Mesodermal cell (in vitro differentiated cells): ENCODE measurements around the gene HOXC11.

Experiments
- H3K27ac ChIP-seq: 2 replicates; pipeline ENCODE4 v1.7.0; 2013; ENCODE audit warnings: mild to moderate bottlenecking, low read depth, low read length, moderate library complexity; ENCODE audit not compliant: severe bottlenecking
- H3K36me3 ChIP-seq: 2 replicates; pipeline ENCODE4 v1.7.1; 2013; ENCODE audit warnings: mild to moderate bottlenecking, low read length, moderate library complexity; ENCODE audit not compliant: control insufficient read depth, insufficient read depth
- H3K4me1 ChIP-seq: one replicate; pipeline ENCODE4 v1.7.1; 2013; ENCODE audit warnings: mild to moderate bottlenecking, low read length; ENCODE audit not compliant: insufficient read depth, control insufficient read depth, poor library complexity, severe bottlenecking
- H3K4me3 ChIP-seq: 2 replicates; pipeline ENCODE4 v1.7.0; 2013; ENCODE audit warnings: low read length, control low read depth, mild to moderate bottlenecking; ENCODE audit not compliant: insufficient read depth, poor library complexity, severe bottlenecking; ENCODE audit errors: extremely low read depth
- H3K9me3 ChIP-seq: 2 replicates; pipeline ENCODE4 v1.7.1; 2013; ENCODE audit warnings: mild to moderate bottlenecking, low read length, moderate library complexity; ENCODE audit not compliant: control insufficient read depth
- WGBS, 2 experiments: methylation state at CpG; one replicate each; pipeline ENCODE4 v1.1.5; 2013; ENCODE audit warnings: missing lambda C conversion rate in 2 of 2; ENCODE audit not compliant: insufficient coverage in 2 of 2; 5-methylcytosine and 5-hydroxymethylcytosine counted together

Gene HOXC11

DNA sequence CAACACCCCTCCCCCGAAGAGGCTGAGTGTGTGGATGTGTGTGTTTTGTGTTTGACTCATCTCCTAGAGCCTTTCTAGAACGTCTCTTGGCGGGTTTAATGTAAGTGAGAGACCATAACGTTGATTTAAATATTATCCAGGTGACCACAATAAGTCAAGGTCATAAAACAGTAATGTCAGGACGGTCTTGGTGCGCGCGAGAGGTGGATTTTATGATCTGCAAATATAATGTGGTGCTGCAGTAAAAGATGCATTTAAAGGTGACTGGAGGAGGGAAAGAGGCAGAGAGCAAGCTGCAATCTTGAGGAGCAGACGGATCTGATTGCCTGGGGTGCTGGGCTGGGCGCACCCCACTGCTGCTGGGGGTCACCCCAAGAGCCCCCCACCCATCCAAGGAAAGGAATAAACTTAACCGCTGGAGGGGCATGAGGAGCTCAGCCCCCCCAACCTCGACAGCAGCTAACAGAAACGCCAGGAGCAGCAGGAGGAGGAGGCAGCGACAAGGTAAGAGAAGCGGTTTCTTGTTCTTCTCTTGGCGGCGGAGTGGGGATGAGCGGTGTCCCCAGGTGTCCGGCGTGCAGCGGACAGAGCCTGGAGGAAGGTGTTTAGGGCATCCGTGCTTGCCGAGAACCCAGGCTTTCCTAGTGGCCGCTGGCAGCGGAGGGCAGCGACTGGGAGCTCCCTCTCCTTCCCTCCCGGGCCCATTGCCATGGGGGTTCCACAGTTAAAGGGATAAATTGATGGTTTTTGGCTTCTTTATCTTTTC, 17.6 kb downstream of the HOXC11 start:
- 11 to 22% methylated on average over 16 to 19 of the region's 27 CpGs for WGBS, 2 experiments
- H3K27ac ChIP-seq: no peak overlapping the region
- no peaks in the 10 kb centered on the region for H3K36me3 ChIP-seq
- peaks cover 4% of the 10 kb centered on the region for H3K9me3 ChIP-seq
- peaks cover 7% of the 10 kb centered on the region for H3K4me1 ChIP-seq
- H3K4me3 ChIP-seq: no peak overlapping the region

DNA sequence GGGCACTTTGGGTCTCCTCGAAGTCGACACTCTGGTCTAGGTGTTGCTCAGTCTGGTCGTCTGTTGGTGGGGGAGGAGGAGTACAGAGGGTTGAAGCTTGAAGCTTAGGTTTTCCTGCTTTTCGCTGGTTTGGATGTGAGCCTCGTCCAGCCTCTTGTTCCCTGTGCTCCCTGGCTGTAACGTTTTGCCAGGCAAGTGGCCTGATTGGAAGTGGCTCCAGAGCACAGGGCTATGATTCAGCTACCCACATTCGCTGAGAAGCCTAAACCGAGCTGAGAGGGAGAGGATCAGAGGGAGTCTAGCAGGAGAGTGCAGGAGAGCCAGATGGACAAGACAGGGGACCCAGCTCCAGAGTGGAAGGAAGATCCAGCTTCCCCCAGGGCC, 18.1 kb downstream of the HOXC11 start:
- Histone ChIP-seq H3K4me1 (peaks cover 11% of the 10 kb centered on the region), H3K9me3 (no peaks in the 10 kb centered on the region), H3K27ac (no peak overlapping the region), H3K4me3 (no peak overlapping the region), H3K36me3 (no peaks in the 10 kb centered on the region)
- 9 to 10% methylated on average over 8 of the region's 8 CpGs for WGBS, 2 experiments

DNA sequence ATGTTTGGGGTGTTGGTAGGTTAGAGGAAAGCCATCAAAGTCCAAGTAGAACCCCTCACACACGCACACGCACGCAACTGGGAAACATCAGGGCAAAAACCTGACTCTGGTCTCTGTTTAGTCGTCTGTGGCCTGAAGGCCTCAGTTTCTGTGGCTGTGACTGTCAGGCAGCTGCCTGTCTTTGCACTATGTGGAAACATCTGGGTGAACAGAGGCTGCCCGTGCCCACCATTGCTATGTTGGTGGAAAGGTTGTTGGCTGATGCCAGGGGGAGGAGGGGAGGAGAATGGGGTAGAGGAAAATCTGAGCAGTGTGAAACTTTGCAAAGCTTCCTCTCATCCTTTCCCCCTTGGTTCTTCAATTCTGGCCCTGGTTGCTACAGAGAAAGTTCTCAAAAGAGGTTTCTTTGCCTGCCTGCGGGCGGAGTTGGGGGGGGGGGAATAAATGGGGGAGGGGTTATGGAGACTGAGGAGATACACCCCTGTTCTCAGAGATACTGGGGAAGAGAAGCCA, 19.5 kb downstream of the HOXC11 start:
- 32 to 57% methylated on average over 3 to 5 of the region's 7 CpGs for WGBS, 2 experiments
- Histone ChIP-seq H3K9me3 (no peaks in the 10 kb centered on the region), H3K4me3 (no peak overlapping the region), H3K36me3 (no peaks in the 10 kb centered on the region), H3K27ac (no peak overlapping the region), H3K4me1 (peaks cover 13% of the 10 kb centered on the region)

DNA sequence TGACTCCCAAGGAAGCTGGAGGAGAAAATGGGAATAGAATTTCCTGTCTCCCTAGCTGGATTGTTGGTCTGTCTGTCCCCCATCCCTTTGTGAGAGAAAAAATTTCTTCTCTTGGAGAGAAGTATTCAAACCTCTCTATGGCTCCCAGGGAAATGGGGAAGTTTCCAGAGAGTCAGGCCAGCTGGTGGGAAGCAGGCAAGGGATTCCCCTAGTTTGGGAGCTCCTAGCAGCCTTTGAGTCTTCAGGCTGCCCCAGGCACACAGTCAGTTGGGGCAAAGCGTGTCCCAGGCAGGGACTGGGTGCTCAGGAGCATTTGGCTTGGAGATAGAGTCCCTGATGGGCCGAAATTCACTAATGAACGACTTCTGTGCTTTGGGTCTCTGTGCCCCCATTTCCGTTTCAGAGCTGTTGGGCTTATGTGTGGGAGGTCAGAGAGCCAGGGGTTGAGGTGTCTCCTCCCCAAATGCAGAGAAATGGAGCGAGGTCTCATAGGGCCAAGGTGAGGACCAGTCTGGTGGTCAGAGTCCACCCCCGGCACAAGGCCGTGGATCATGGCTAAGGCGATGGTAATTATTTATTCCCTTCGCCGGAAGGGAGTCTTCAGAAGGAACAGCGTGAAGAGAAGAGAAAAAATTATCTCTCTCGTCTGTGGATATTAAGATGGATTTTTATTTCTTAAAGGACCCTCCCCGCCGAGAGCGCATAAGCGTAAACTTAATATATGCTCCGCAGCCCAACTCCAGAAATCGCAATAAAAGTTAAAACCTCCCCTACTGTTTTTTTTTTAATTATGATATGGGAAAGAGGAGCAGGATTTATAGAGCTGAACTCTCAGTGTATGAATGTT, 20.5 kb downstream of the HOXC11 start:
- H3K4me1 ChIP-seq: peaks cover 13% of the 10 kb centered on the region
- H3K36me3 ChIP-seq: no peaks in the 10 kb centered on the region
- no peaks in the 10 kb centered on the region for H3K9me3 ChIP-seq
- no peak overlapping the region for H3K4me3 ChIP-seq
- WGBS, 2 experiments: 43 to 54% methylated on average over 7 to 10 of the region's 18 CpGs
- H3K27ac ChIP-seq: no peak overlapping the region

DNA sequence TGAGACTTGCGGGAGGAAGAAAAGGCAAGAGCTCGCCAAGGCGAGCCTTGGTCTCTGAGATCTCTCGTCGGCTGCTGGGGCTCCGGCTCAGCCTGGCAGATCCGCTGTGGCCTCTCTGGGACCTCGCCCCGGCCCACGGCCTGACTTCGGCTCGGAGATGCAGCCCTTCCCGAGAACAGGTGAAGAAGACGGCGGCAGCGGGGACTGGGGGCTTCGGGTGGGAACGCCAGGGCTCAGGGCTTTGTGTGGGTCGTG, 21.0 kb downstream of the HOXC11 start:
- Histone ChIP-seq H3K4me1 (peaks cover 9% of the 10 kb centered on the region), H3K36me3 (no peaks in the 10 kb centered on the region), H3K27ac (no peak overlapping the region), H3K9me3 (no peaks in the 10 kb centered on the region), H3K4me3 (no peak overlapping the region)
- WGBS, 2 experiments: 3 to 16% methylated on average over 11 to 17 of the region's 19 CpGs

DNA sequence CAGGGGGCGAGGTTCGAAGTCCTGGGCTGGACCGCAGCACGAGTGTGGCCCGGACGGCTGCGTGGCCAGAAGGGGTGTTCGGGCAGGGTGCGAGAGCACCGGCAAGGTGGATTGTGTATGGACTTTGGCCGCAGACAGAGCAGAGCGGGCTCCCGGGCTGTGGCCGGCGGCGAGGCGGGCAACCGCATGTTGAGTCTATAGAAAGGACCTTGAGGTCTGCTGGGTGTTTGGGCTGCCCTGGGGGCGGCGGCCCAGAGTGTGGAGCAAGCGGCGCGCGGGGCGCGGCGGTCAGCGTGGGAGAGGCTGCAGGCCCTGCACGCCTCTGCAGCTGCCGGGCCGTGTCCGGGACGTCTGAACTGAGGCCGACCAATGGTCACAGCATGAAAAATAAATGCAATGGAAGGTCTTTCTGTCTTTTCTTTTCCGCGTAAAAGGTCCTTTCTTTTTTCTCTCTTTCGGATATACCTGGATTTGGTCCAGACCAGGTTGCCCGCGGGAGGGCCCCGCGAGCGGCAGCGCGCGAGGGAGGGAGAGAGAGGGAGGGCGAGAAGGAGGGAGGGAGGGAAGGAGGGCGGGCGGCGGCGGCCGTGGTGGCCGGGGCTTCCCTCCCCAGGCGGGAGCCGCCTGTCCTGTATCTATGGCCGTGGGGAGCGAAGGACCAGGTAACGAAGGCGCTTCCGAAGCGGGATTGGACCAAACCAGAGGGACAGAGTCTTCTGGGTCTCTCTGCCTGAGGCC, 21.5 kb downstream of the HOXC11 start:
- 8 to 11% methylated on average over 31 to 45 of the region's 60 CpGs for WGBS, 2 experiments
- Histone ChIP-seq H3K36me3 (no peaks in the 10 kb centered on the region), H3K4me1 (peaks cover 6% of the 10 kb centered on the region), H3K27ac (no peak overlapping the region), H3K9me3 (no peaks in the 10 kb centered on the region), H3K4me3 (no peak overlapping the region)

DNA sequence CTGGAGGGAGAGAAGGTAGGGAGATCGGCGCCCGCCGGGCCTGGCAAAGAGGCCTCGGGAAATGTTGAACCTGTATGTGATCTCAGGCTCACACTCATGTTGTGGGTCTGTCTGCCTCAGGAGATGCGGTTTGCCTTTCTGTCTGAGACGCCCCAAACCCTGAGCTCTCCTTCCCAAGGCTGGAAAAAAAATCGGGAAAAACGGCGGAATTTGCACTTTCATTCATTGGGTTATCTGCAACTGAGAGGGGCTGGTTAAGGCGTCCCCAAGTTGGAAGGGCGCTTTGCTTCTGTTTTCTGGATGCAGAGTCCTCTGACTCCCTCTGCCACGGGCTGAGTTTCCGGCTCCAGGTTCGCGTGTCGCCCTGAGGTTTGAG, 22.1 kb downstream of the HOXC11 start:
- 1 to 3% methylated on average over 13 to 17 of the region's 17 CpGs for WGBS, 2 experiments
- Histone ChIP-seq H3K4me3 (peak overlapping the region; percentile 9), H3K27ac (no peak overlapping the region), H3K36me3 (no peaks in the 10 kb centered on the region), H3K9me3 (no peaks in the 10 kb centered on the region), H3K4me1 (peaks cover 6% of the 10 kb centered on the region)

DNA sequence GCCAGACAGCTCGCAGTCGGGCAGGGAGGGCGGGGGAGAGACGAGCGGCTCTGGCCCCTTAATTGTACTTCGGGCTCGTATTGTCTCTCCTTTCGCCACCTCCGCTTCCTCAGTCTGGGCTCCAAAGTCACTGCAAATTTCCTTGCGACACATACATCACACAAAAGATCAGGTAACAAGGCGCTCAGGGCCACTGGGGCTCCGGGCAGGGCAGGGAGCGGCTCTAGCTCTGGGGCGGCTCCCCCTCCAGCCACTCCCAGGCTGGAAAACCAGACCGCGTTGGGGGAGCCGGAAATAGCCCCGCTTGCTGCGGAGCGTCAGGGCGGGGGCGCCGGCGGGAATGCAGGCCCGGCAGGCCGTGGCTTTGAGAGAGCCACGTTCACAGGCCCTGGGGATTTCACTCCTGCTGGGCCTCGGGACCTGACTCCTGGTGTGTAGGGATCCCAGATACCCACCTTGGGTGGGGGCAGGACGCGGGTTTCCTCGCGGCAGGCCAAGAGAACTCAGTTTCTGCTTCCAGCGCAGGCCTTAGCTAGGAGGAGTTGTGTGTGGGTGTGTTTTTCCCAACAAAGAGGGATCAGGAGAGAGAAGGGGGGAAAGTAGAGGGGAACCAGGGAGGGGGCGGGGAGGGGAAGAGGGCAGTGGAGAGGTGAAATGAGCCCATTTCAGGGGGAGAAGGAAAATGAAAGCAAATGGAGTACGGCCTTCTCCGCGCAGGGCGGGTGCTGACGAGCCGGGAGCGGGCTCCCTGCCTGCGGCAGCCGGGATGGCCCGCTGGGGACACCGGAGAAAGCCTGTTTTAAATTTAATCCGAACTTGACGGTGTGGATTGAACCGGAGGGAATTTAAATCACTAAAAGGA, 22.7 kb downstream of the HOXC11 start:
- no peaks in the 10 kb centered on the region for H3K9me3 ChIP-seq
- H3K4me1 ChIP-seq: peaks cover 6% of the 10 kb centered on the region
- no peaks in the 10 kb centered on the region for H3K36me3 ChIP-seq
- no peak overlapping the region for H3K27ac ChIP-seq
- H3K4me3 ChIP-seq: peak overlapping the region; percentile 9
- 3% methylated on average over 41 to 43 of the region's 48 CpGs for WGBS, 2 experiments

DNA sequence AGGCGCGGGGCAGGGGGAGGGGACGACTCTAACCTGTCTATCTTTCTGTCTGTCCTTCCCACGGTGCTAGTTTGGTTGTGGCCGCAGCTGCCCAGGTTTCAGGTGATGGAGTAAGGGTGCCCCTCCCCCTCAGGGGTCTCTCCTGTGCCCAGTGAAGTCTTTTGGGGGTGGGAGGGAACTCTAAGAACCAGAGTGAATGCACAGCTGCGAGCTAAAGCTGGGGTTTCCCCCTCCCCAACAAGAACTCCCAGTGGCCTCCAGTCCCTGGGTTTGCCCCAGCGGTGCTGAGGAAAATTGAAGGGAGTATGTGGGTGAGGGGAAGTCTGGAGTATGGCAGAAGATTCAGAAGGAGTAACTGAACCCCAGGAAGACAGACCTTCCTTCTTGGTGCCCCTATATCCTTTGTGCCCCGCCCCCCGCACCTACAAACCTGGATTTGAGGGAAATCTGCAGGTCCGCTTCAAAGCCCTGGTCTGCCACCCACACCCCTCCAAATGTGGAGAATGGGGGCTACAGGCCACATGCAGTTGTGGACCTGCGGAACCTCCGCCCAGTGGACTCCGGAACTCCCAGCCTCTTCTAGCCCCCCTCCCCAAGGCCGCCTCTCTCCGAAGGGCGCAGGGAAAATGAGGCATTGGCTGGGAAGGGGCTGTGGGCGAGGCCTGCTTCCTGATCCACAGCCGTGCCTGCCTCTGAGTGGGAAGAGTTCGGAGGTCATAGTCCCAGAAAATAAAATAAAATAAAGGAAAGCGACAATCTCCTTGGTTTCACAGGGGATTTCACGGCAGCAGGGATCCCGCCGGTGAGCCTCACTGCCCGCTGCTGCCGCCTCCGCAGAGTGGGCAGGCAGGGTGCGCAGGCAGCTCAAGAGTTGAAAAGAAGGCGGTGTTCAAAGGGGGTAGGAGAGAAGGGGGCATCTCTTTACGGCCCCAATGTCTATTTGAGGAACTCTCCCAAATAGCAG, 23.6 kb downstream of the HOXC11 start:
- Histone ChIP-seq H3K27ac (no peak overlapping the region), H3K36me3 (no peaks in the 10 kb centered on the region), H3K4me1 (peaks cover 6% of the 10 kb centered on the region), H3K4me3 (peak overlapping the region; percentile 14), H3K9me3 (no peaks in the 10 kb centered on the region)
- WGBS, 2 experiments: 13 to 32% methylated on average over 16 to 20 of the region's 29 CpGs
